T-cell (primary cell): ENCODE data around the gene POU3F4. TPM values are rescaled to one million over a fixed set of nuclear protein-coding genes. Genes with fewer than 3 reads are reported as not detected.

Experiments used
- ATAC-seq, 4 experiments: fragments of 200-7000 bp in 3 of 4; fragments of 150-1000 bp in 1 of 4; cut with Tn5 transposase; replicated peaks in 1 of 4; 1 replicate in 3 of 4; 2 replicates in 1 of 4; pipeline ENCODE4 v1.10.0; 2021; ENCODE audit warnings: moderate library complexity in 3 of 4, mild to moderate bottlenecking in 2 of 4, moderate number of reproducible peaks in 1 of 4
- CTCF ChIA-PET, 2 donors: fragments of 300-600 bp; sonication (Branson Sonifier 250); formaldehyde crosslinking; loops; one replicate each; lab custom pipeline; 2022; ENCODE audit warnings: antibody characterized with exemption in 2 of 2; lab: Charles Lee
- POLR2A ChIA-PET, 2 donors: fragments of 300-600 bp; sonication (Branson Sonifier 250); formaldehyde crosslinking; loops; one replicate each; lab custom pipeline; 2022; ENCODE audit warnings: antibody characterized with exemption in 2 of 2; lab: Charles Lee
- DNase-seq, 35 experiments: peaks; one replicate each; pipeline versions ENCODE4 v3.0.0 to v3.0.0-alpha.2; 2013 to 2023
- H3K27ac ChIP-seq: one replicate; pipeline ENCODE4 v1.5.1; 2013; ENCODE audit warnings: low read length
- H3K27me3 ChIP-seq, 2 experiments: replicated peaks in 1 of 2; 1 replicate in 1 of 2; 2 replicates in 1 of 2; pipeline versions ENCODE4 v1.6.1 to v1.7.0; 2013; ENCODE audit warnings: low read length in 1 of 2, mixed read lengths in 1 of 2; ENCODE audit not compliant: control insufficient read depth in 2 of 2, insufficient read depth in 2 of 2; ENCODE audit errors: extremely low read depth in 1 of 2
- H3K36me3 ChIP-seq, 2 donors: 1 replicate in 1 of 2; 2 replicates in 1 of 2; pipeline versions ENCODE4 v1.6.1 to v1.7.0; 2013; ENCODE audit warnings: low read length in 1 of 2; ENCODE audit not compliant: control insufficient read depth in 2 of 2, insufficient read depth in 1 of 2; ENCODE audit errors: extremely low read depth in 1 of 2
- H3K4me1 ChIP-seq, 2 experiments: 1 replicate in 1 of 2; 2 replicates in 1 of 2; pipeline versions ENCODE4 v1.6.1 to v1.7.0; 2013; ENCODE audit warnings: low read length in 2 of 2, mixed read lengths in 1 of 2; ENCODE audit not compliant: insufficient read depth in 2 of 2, control insufficient read depth in 1 of 2; ENCODE audit errors: extremely low read depth in 1 of 2
- H3K4me3 ChIP-seq, 2 donors: 1 replicate in 1 of 2; 2 replicates in 1 of 2; pipeline versions ENCODE4 v1.5.1 to v1.7.0; 2013; ENCODE audit warnings: mild to moderate bottlenecking in 2 of 2, low read length in 1 of 2, moderate library complexity in 1 of 2; ENCODE audit not compliant: control insufficient read depth in 1 of 2; ENCODE audit errors: extremely low read depth in 1 of 2
- H3K9me3 ChIP-seq: 2 replicates; pipeline ENCODE4 v1.7.0; 2013
- H3K27ac Mint-ChIP-seq, 2 donors: one replicate each; pipeline ENCODE4 v1.8.0; 2020 to 2021; ENCODE audit warnings: mild to moderate bottlenecking in 2 of 2, mixed read lengths in 2 of 2
- H3K27me3 Mint-ChIP-seq, 2 donors: one replicate each; pipeline ENCODE4 v1.8.0; 2021 to 2022; ENCODE audit warnings: mixed read lengths in 2 of 2
- H3K36me3 Mint-ChIP-seq: one replicate; pipeline ENCODE4 v1.8.0; 2021; ENCODE audit warnings: mixed read lengths
- H3K4me1 Mint-ChIP-seq, 3 donors: one replicate each; pipeline ENCODE4 v1.8.0; 2020 to 2022; ENCODE audit warnings: mixed read lengths in 3 of 3, mild to moderate bottlenecking in 1 of 3
- H3K4me3 Mint-ChIP-seq, 3 donors: one replicate each; pipeline ENCODE4 v1.8.0; 2020 to 2022; ENCODE audit warnings: mild to moderate bottlenecking in 3 of 3, mixed read lengths in 3 of 3, moderate library complexity in 3 of 3
- H3K9me3 Mint-ChIP-seq, 3 donors: one replicate each; pipeline ENCODE4 v1.8.0; 2020 to 2022; ENCODE audit warnings: mixed read lengths in 3 of 3
- WGBS: methylation state at CpG from one replicate; pipeline ENCODE4 v1.1.5; 2013; ENCODE audit warnings: missing lambda C conversion rate; ENCODE audit not compliant: insufficient coverage; 5-methylcytosine and 5-hydroxymethylcytosine counted together
- total RNA-seq, 35 experiments: library from RNA in 6 of 35; stranded (reverse) in 6 of 35; fragments of 120-200 nt in 1 of 35; gene quantifications; one replicate each; pipeline versions ENCODE4 v1.2.1 to v1.2.4 and lab custom pipeline; 2013 to 2026

POU3F4 gene
- total RNA-seq, 5 donors from 2014 or later (not counting 1 experiment from before 2014, with no cell fraction given), result not detected

DNA sequence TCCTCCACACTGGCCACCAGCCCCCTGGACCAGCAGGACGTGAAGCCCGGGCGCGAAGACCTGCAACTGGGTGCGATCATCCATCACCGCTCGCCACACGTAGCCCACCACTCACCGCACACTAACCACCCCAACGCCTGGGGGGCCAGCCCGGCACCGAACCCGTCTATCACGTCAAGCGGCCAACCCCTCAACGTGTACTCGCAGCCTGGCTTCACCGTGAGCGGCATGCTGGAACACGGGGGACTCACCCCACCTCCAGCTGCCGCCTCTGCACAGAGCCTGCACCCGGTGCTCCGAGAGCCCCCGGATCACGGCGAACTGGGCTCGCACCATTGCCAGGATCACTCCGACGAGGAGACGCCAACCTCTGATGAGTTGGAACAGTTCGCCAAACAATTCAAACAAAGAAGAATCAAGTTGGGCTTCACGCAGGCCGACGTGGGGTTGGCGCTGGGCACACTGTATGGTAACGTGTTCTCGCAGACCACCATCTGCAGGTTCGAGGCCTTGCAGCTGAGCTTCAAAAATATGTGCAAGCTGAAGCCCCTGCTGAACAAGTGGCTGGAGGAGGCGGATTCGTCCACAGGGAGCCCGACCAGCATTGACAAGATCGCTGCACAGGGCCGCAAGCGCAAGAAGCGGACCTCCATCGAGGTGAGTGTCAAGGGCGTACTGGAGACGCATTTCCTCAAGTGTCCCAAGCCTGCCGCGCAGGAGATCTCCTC, 600 bp downstream of the POU3F4 start:
- Mint-ChIP-seq H3K9me3 (peaks cover 0 to 4% (median 0%) of the 10 kb centered on the region in 3 donors), H3K27ac (no peak overlapping the region), H3K27me3 (peaks cover 59 to 85% of the 10 kb centered on the region in 2 donors), H3K4me1 (peaks cover 0 to 13% (median 6%) of the 10 kb centered on the region in 3 donors), H3K36me3 (no peaks in the 10 kb centered on the region), H3K4me3 (peak overlapping the region in 2 of 3 donors; percentile 11 to 27)
- ATAC-seq (no peak), DNase-seq (no peak)
- Histone ChIP-seq H3K4me3 (no peak overlapping the region), H3K27me3 (peaks cover 4 to 41% of the 10 kb centered on the region in 2 experiments), H3K9me3 (no peaks in the 10 kb centered on the region), H3K36me3 (no peaks in the 10 kb centered on the region), H3K27ac (no peak overlapping the region), H3K4me1 (no peaks in the 10 kb centered on the region)
- ChIA-PET POLR2A (no interaction called here), CTCF (no interaction called here)
- WGBS, result 17% methylated on average over 23 of the region's 50 CpGs

- Mint-ChIP-seq H3K4me1 (peaks cover 0 to 13% (median 6%) of the 10 kb centered on the region in 3 donors), H3K4me3 (peak overlapping the region in 2 of 3 donors; percentile 11 to 45), H3K27me3 (peaks cover 57 to 82% of the 10 kb centered on the region in 2 donors), H3K9me3 (peaks cover 0 to 4% (median 0%) of the 10 kb centered on the region in 3 donors), H3K36me3 (no peaks in the 10 kb centered on the region), H3K27ac (peak overlapping the region in 1 of 2 donors; percentile 47)
- H3K27ac ChIP-seq, result no peak overlapping the region
- whole genome bisulfite sequencing, result 17% methylated on average over 10 of the region's 16 CpGs
- no peaks in the 10 kb centered on the region for H3K36me3 ChIP-seq
- peaks cover 4 to 38% of the 10 kb centered on the region in 2 experiments for H3K27me3 ChIP-seq
- CTCF ChIA-PET, result interaction anchor here in 1 of 2 donors (0.6 kb wide), 1 partner anchor 17 kb away, joined by 3 read pairs; no protein-coding TSS in a partner anchor
- POLR2A ChIA-PET, result no interaction called here
- H3K4me1 ChIP-seq, result no peaks in the 10 kb centered on the region
- no peaks in the 10 kb centered on the region for H3K9me3 ChIP-seq
- ATAC-seq (no peak), DNase-seq (no peak)
- no peak overlapping the region for H3K4me3 ChIP-seq
These were observed 1.2 kb downstream of the POU3F4 start for GRCh38 chrX:83509254-83509801.

DNA sequence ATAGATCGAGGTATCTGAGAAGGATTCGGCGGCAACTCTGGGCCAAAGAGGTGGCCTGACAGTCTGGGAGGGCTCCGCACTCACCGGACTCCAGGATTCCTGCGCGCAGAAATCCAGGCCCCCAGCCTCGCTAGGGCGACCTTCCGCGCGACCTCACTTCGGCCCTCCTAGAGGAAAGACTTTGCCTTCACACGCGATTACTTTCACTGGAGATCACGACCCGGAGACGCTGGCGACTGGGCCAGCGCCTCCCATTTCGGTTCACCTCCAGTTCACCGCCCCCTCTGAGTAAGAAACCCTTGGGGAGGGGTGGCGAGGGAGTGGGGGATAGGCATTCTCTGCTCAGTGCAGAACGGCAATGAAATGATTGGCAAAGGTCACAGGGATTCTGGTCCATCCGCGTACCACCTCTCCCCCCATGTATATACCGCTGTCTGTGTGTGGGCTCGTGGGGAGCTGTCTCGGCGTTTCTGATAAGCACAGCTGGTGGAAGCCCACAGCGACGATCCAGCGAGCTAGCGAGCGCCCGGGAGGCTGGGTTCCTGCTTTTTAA, 2.5 kb downstream of the POU3F4 start:
- Histone ChIP-seq H3K9me3 (no peaks in the 10 kb centered on the region), H3K36me3 (no peaks in the 10 kb centered on the region), H3K4me3 (no peak overlapping the region), H3K4me1 (no peaks in the 10 kb centered on the region), H3K27ac (no peak overlapping the region), H3K27me3 (peaks cover 4 to 38% of the 10 kb centered on the region in 2 experiments)
- H3K36me3 Mint-ChIP-seq, result no peaks in the 10 kb centered on the region
- H3K4me1 Mint-ChIP-seq, result peaks cover 0 to 13% (median 6%) of the 10 kb centered on the region in 3 donors
- H3K4me3 Mint-ChIP-seq, result no peak overlapping the region
- DNase-seq, result no peak
- ATAC-seq, result no peak
- ChIA-PET CTCF (no interaction called here), POLR2A (no interaction called here)
- H3K27me3 Mint-ChIP-seq, result peaks cover 48 to 76% of the 10 kb centered on the region in 2 donors
- H3K27ac Mint-ChIP-seq, result no peak overlapping the region
- H3K9me3 Mint-ChIP-seq, result peaks cover 0 to 4% (median 0%) of the 10 kb centered on the region in 3 donors
- 0% methylated on average over 2 of the region's 36 CpGs for WGBS

DNA sequence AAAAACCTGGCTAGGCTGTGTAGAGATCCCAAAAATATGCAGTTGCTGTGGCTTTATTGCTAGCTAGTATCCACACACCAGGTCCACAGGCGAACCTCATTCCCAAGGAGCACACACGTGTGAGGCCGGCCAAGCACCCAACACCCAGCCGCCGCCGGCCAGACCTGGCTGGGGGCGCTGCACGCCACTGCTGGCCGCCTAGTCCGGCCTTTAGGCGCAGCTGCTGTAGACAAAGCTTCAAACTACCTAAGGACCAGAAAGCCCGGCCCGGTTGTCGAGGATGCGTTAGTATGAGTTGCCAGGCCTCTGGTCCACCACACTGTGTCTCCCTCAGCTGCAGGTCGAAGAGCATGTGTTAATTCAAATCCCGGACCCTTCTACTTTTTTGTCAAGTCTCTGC, 3.1 kb downstream of the POU3F4 start:
- peaks cover 0 to 13% (median 6%) of the 10 kb centered on the region in 3 donors for H3K4me1 Mint-ChIP-seq
- 19% methylated on average over 8 of the region's 17 CpGs for WGBS
- CTCF ChIA-PET, result interaction anchor here (0.5 to 0.6 kb wide), 2 partner anchors 15 to 62 kb away, joined by 3 read pairs; no protein-coding TSS in a partner anchor

DNA sequence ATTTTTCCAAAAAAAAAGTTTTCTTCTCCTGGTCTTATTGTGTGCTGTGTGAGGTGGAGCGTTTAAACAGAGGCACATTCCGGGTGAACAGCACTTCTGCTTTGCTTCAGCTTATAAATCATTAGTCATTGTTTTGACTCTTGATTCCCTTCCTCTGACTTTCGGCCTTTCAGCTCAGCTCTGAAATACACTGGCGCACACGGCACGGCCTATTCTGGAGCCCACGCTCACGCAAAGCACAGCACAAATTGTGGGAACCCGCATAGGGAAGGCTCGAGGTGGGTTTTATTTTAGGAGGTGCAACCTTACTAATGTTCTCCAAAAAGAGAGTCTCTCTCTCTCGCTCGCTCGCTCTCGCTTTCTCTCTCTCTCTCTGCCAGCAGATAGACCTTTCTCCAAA, 4.0 kb downstream of the POU3F4 start:
- POLR2A ChIA-PET, result no interaction called here
- Mint-ChIP-seq H3K4me1 (peaks cover 0 to 12% (median 6%) of the 10 kb centered on the region in 3 donors), H3K27ac (no peak overlapping the region), H3K27me3 (peaks cover 41 to 68% of the 10 kb centered on the region in 2 donors), H3K9me3 (peaks cover 0 to 4% (median 0%) of the 10 kb centered on the region in 3 donors), H3K36me3 (no peaks in the 10 kb centered on the region), H3K4me3 (no peak overlapping the region)
- Histone ChIP-seq H3K4me1 (no peaks in the 10 kb centered on the region), H3K36me3 (no peaks in the 10 kb centered on the region), H3K9me3 (no peaks in the 10 kb centered on the region), H3K4me3 (no peak overlapping the region), H3K27ac (no peak overlapping the region), H3K27me3 (peaks cover 0 to 32% of the 10 kb centered on the region in 2 experiments)
- ATAC-seq (no peak), DNase-seq (no peak)
- CTCF ChIA-PET, result no interaction called here
- no CpG with 5 or more reads among the region's 14 CpGs for WGBS

More for the DNA sequence above, 3.1 kb downstream of the POU3F4 start:
- H3K36me3 ChIP-seq, result no peaks in the 10 kb centered on the region
- no peak for ATAC-seq
- H3K9me3 Mint-ChIP-seq, result peaks cover 0 to 4% (median 0%) of the 10 kb centered on the region in 3 donors
- H3K4me3 Mint-ChIP-seq, result no peak overlapping the region
- H3K4me3 ChIP-seq, result no peak overlapping the region
- peaks cover 43 to 73% of the 10 kb centered on the region in 2 donors for H3K27me3 Mint-ChIP-seq
- H3K4me1 ChIP-seq, result no peaks in the 10 kb centered on the region
- H3K36me3 Mint-ChIP-seq, result no peaks in the 10 kb centered on the region
- no peak overlapping the region for H3K27ac Mint-ChIP-seq
- DNase-seq, result no peak
- no peak overlapping the region for H3K27ac ChIP-seq
- H3K9me3 ChIP-seq, result no peaks in the 10 kb centered on the region
- peaks cover 2 to 35% of the 10 kb centered on the region in 2 experiments for H3K27me3 ChIP-seq
- POLR2A ChIA-PET, result no interaction called here

DNA sequence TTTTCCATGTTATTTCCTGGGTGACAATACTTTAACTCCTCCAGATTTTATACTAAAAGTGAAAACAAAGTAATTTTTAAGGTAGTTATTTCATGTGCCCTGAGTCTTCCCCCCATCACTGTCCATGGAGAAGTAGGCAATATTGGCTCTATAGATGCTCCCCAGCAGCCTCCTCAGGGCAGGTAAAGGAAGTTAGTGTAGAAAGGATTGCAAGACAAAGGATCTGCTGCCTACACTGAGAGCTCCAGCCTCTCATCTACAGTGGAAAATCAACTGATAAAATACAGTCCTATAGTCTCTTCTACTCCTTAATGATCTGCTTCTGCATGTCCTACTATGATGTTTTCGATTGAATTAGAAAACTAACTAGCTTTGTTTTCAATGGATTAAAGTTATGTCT, 8.5 kb downstream of the POU3F4 start:
- no peak for ATAC-seq
- Mint-ChIP-seq H3K4me1 (no peaks in the 10 kb centered on the region), H3K27me3 (peaks cover 10 to 33% of the 10 kb centered on the region in 2 donors), H3K27ac (no peak overlapping the region), H3K36me3 (no peaks in the 10 kb centered on the region), H3K9me3 (no peaks in the 10 kb centered on the region), H3K4me3 (no peak overlapping the region)
- POLR2A ChIA-PET, result no interaction called here
- Histone ChIP-seq H3K4me3 (no peak overlapping the region), H3K9me3 (no peaks in the 10 kb centered on the region), H3K4me1 (no peaks in the 10 kb centered on the region), H3K27ac (no peak overlapping the region), H3K27me3 (peaks cover 0 to 3% of the 10 kb centered on the region in 2 experiments), H3K36me3 (no peaks in the 10 kb centered on the region)
- no CpG with 5 or more reads among the region's 1 CpG for WGBS
- CTCF ChIA-PET, result no interaction called here
- DNase-seq, result no peak
